HEK293 (cell line): Measurements from ENCODE around the gene LPP.
A peak's percentile ranks its signal among the peaks of the same experiment; 100 is the strongest.

Experiments used
- CTCF ChIA-PET: fragments of 350-600 bp; formaldehyde crosslinking; extraction: SDS; loops from one replicate; lab custom pipeline; 2021; ENCODE audit warnings: antibody characterized with exemption; lab: Yijun Ruan, JAX
- POLR2A ChIA-PET: fragments of 300-600 bp; formaldehyde crosslinking; extraction: SDS; loops from one replicate; lab custom pipeline; 2020; ENCODE audit warnings: antibody characterized with exemption, inconsistent platforms; lab: Yijun Ruan, JAX
- H3K27ac ChIP-seq: fragments of 200-500 bp; sonication (Bioruptor generic); 2 replicates; pipeline ENCODE4 v1.5.1; 2014; ENCODE audit warnings: low read depth, low read length, control low read depth, inconsistent platforms; ENCODE audit errors: extremely low read depth
- H3K36me3 ChIP-seq, 2 experiments: fragments of 200-500 bp in 1 of 2; sonication (Bioruptor generic) in 1 of 2; 1 replicate in 1 of 2; 2 replicates in 1 of 2; pipeline ENCODE4 v1.5.1; 2014 to 2017; ENCODE audit warnings: inconsistent platforms in 2 of 2, low read length in 2 of 2; ENCODE audit not compliant: control insufficient read depth in 2 of 2, insufficient read depth in 1 of 2
- H3K4me1 ChIP-seq: fragments of 200-500 bp; sonication (Bioruptor generic); 2 replicates; pipeline ENCODE4 v1.5.1; 2014; ENCODE audit warnings: mild to moderate bottlenecking, low read length, inconsistent platforms; ENCODE audit not compliant: control insufficient read depth, insufficient read depth
- H3K4me3 ChIP-seq: 2 replicates; pipeline ENCODE4 v1.5.1; 2011; ENCODE audit warnings: low read depth, mild to moderate bottlenecking, control low read depth, low read length, moderate library complexity
- H3K9me3 ChIP-seq: fragments of 200-500 bp; sonication (Bioruptor generic); 2 replicates; pipeline ENCODE4 v1.5.1; 2014; ENCODE audit warnings: low read depth, low read length, inconsistent platforms; ENCODE audit not compliant: control insufficient read depth, insufficient read depth
- HOXA7 ChIP-seq: sonication (generic); formaldehyde crosslinking; IDR thresholded peaks from 2 replicates; pipeline ENCODE4 v1.8.1; 2022; ENCODE audit warnings: missing genetic modification reagents, borderline replicate concordance
- KLF7 ChIP-seq: fragments of 450-650 bp; formaldehyde crosslinking; IDR thresholded peaks from 2 replicates; pipeline ENCODE4 v1.5.1; 2016; ENCODE audit warnings: missing biosample characterization, missing genetic modification characterization, borderline replicate concordance
- OVOL3 ChIP-seq: fragments of 450-650 bp; formaldehyde crosslinking; IDR thresholded peaks from 2 replicates; pipeline ENCODE4 v1.5.1; 2016; ENCODE audit warnings: missing biosample characterization, missing genetic modification characterization
- SCRT2 ChIP-seq: fragments of 450-650 bp; formaldehyde crosslinking; IDR thresholded peaks from 2 replicates; pipeline ENCODE4 v1.5.1; 2016; ENCODE audit warnings: missing biosample characterization, missing genetic modification characterization
- WT1 ChIP-seq: fragments of 450-650 bp; formaldehyde crosslinking; IDR thresholded peaks from 2 replicates; pipeline ENCODE4 v1.5.1; 2016; ENCODE audit warnings: missing biosample characterization, missing genetic modification characterization
- ZBTB48 ChIP-seq: fragments of 450-650 bp; formaldehyde crosslinking; IDR thresholded peaks from 2 replicates; pipeline ENCODE4 v1.5.1; 2016; ENCODE audit warnings: missing biosample characterization, missing genetic modification characterization
- ZBTB8A ChIP-seq: fragments of 450-650 bp; formaldehyde crosslinking; IDR thresholded peaks from 2 replicates; pipeline ENCODE4 v1.5.1; 2016; ENCODE audit warnings: missing biosample characterization, missing genetic modification characterization
- ZNF280D ChIP-seq: fragments of 450-650 bp; formaldehyde crosslinking; IDR thresholded peaks from 2 replicates; pipeline ENCODE4 v1.5.1; 2016; ENCODE audit warnings: missing biosample characterization, missing genetic modification characterization
- ZNF302 ChIP-seq: fragments of 450-650 bp; formaldehyde crosslinking; IDR thresholded peaks from 2 replicates; pipeline ENCODE4 v1.5.1; 2016; ENCODE audit warnings: missing biosample characterization, missing genetic modification characterization, low read depth
- ZNF529 ChIP-seq: fragments of 450-650 bp; formaldehyde crosslinking; IDR thresholded peaks from 2 replicates; pipeline ENCODE4 v1.5.1; 2017; ENCODE audit warnings: missing genetic modification characterization, missing biosample characterization; ENCODE audit not compliant: insufficient replicate concordance
- ZNF571 ChIP-seq: fragments of 450-650 bp; formaldehyde crosslinking; IDR thresholded peaks from 2 replicates; pipeline ENCODE4 v1.5.0; 2017; ENCODE audit warnings: missing biosample characterization, missing genetic modification characterization
- ZNF610 ChIP-seq: fragments of 450-650 bp; formaldehyde crosslinking; IDR thresholded peaks from 2 replicates; pipeline ENCODE4 v1.5.1; 2016; ENCODE audit warnings: missing biosample characterization, missing genetic modification characterization, borderline replicate concordance
- ZNF629 ChIP-seq: fragments of 450-650 bp; formaldehyde crosslinking; IDR thresholded peaks from 2 replicates; pipeline ENCODE4 v1.5.1; 2017; ENCODE audit warnings: missing biosample characterization, missing genetic modification characterization
- ZNF645 ChIP-seq: fragments of 450-650 bp; formaldehyde crosslinking; IDR thresholded peaks from 2 replicates; pipeline ENCODE4; 2016; ENCODE audit warnings: missing biosample characterization, missing genetic modification characterization
- ZNF776 ChIP-seq: fragments of 450-650 bp; formaldehyde crosslinking; IDR thresholded peaks from 2 replicates; pipeline ENCODE4 v1.5.0; 2017; ENCODE audit warnings: missing biosample characterization, missing genetic modification characterization, borderline replicate concordance
- ZNF792 ChIP-seq: fragments of 450-650 bp; formaldehyde crosslinking; IDR thresholded peaks from 2 replicates; pipeline ENCODE4 v1.5.1; 2016; ENCODE audit warnings: missing biosample characterization, missing genetic modification characterization
- ZNF843 ChIP-seq: fragments of 450-650 bp; formaldehyde crosslinking; IDR thresholded peaks from 2 replicates; pipeline ENCODE4 v1.5.1; 2016; ENCODE audit warnings: missing biosample characterization, missing genetic modification characterization
- ZSCAN16 ChIP-seq: fragments of 450-650 bp; formaldehyde crosslinking; IDR thresholded peaks from 2 replicates; pipeline ENCODE4 v1.5.1; 2016; ENCODE audit warnings: missing biosample characterization, missing genetic modification characterization

Gene LPP

GRCh38 chr3:188304501-188304900 lies 150.5 kb downstream of the LPP start:
- Histone ChIP-seq H3K27ac (no peak overlapping the region), H3K4me1 (no peaks in the 10 kb centered on the region), H3K9me3 (no peaks in the 10 kb centered on the region), H3K4me3 (no peak overlapping the region), H3K36me3 (no peaks in the 10 kb centered on the region)
- ChIA-PET CTCF (no interaction called here), POLR2A (no interaction called here)
- TF ChIP-seq ZBTB8A (tag by site-specific recombination) (peak; percentile 21; the same call in 1 of the 2 replicates), ZNF792 (no peak), ZNF610 (tag by site-specific recombination) (no peak)

- ChIA-PET POLR2A (no interaction called here), CTCF (no interaction called here)
- TF ChIP-seq WT1 (tag by site-specific recombination), result no peak
- Histone ChIP-seq H3K9me3 (no peaks in the 10 kb centered on the region), H3K27ac (no peak overlapping the region), H3K4me1 (no peaks in the 10 kb centered on the region), H3K36me3 (no peaks in the 10 kb centered on the region), H3K4me3 (no peak overlapping the region)
Measured at GRCh38 chr3:188305220-188305619, 151.3 kb downstream of the LPP start.

GRCh38 chr3:188306435-188307005 lies 152.6 kb downstream of the LPP start:
- Histone ChIP-seq H3K27ac (no peak overlapping the region), H3K4me3 (no peak overlapping the region), H3K4me1 (no peaks in the 10 kb centered on the region), H3K9me3 (no peaks in the 10 kb centered on the region), H3K36me3 (no peaks in the 10 kb centered on the region)
- ChIA-PET POLR2A (no interaction called here), CTCF (no interaction called here)
- TF ChIP-seq OVOL3 (tag by site-specific recombination) (no peak), ZNF629 (tag by site-specific recombination) (no peak), ZNF280D (tag by site-specific recombination) (no peak), KLF7 (tag by site-specific recombination) (no peak), ZNF776 (tag by site-specific recombination) (no peak), ZSCAN16 (tag by site-specific recombination) (no peak), ZNF302 (tag by site-specific recombination) (no peak), ZBTB48 (no peak), ZNF529 (tag by site-specific recombination) (no peak), ZNF843 (no peak), ZNF571 (tag by site-specific recombination) (no peak), ZNF645 (tag by site-specific recombination) (no peak), HOXA7 (no peak), SCRT2 (tag by site-specific recombination) (no peak)
